Renal cortex interstitium (tissue), 11 donors: ENCODE results near the gene MYO3B. TPM values are rescaled to one million over a fixed set of nuclear protein-coding genes. Genes with fewer than 3 reads are reported as not detected.
"Not testable (repeated sequence)": the region's sequence is repeated elsewhere in the genome, so short reads cannot be mapped to it uniquely, and the experiment has no call there.

ENCODE experiments used
- DNase-seq, 11 donors: peaks; one replicate each; pipeline ENCODE4 v3.0.0-alpha.2; 2013; ENCODE audit warnings: low read depth in 9 of 11, low spot score in 4 of 11; ENCODE audit errors: extremely low read depth in 1 of 11
- polyA plus RNA-seq, 3 donors: library from polyadenylated mRNA; unstranded; fragments of 120-200 nt; gene quantifications; one replicate each; pipeline ENCODE4 v1.2.1, GENCODE V29; 2013; ENCODE audit not compliant: insufficient read length in 3 of 3

Gene MYO3B
- polyA plus RNA-seq, 3 donors, result 6.1 to 9.9 (median 6.6) TPM

DNA sequence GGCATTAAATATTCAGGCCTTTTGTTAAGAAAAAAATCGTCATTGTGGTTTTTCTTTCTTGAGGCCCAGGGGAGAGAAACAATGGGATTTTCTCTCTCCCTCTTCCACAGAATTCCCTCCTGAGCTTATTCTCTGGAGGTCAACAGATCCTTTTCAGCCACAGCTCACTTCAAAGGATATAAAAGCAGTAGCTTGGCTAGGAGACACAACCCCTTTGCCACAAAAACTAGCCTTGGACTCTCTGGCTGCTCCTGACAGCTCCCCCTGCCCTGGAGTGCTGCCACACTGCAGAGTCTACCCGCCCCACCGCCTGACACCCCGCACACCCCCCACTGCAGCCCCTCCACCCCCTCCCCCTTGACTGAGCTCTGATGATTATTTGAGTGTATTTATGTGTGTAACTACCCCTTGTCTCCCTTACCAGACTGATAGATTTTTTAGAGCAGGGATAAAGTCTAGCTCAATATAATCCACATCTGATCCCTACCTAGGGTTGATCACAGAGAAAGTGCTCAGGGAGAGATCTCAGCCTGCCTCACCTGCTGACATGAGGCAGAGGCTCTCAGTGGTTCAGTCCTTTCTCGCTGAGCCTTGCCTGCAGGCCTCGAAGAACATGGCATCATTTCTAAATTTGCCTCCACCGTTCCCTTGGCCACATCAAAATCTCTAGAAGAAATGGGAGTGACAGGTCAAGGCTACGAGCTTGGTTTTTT, 405.0 kb downstream of the MYO3B start:
- DNase-seq, result no peak

DNA sequence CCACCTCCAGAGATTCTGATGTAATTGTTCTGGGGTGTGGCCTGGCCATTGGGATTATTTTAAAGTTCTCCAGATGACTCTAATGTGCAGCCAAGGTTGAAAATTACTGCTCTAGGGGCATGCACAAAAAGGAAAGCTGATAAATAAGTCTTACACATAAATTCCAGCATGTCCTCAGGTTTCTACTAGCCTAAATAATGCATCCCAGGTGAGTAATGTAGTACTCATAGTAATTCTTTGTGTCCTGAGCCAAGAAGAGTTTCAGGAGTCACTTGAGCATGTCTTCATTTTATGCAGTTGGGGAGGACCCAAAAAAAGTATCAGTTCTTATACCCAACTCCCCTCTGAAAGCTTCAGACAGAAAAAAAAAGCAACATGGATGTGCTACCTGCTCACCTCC, 407.1 kb downstream of the MYO3B start:
- no peak for DNase-seq

DNA sequence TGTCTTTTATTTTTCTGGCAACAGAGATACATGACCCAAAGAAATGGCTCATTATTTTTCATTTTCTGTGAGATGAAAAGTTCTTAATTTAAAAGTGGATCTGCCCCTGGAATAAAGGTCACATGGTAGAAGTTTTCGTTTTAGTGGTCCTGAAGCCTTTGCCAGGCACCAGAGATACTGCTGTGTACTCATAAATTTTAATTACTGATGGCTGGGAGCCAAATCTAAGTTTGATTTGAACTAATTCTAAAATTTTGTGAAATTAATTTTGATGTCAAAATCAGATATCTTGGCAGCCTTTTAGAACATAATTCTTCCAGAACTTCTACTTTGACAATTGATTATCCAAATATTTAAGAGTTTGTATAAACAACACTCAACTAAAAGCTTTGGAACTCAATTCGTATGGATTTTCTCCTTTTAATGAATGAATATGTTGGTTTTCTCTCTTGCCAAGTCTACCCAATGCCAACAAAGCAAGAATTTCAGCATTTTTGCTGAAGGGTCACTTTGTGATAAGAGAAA, 408.7 kb downstream of the MYO3B start:
- DNase-seq, result no peak

DNA sequence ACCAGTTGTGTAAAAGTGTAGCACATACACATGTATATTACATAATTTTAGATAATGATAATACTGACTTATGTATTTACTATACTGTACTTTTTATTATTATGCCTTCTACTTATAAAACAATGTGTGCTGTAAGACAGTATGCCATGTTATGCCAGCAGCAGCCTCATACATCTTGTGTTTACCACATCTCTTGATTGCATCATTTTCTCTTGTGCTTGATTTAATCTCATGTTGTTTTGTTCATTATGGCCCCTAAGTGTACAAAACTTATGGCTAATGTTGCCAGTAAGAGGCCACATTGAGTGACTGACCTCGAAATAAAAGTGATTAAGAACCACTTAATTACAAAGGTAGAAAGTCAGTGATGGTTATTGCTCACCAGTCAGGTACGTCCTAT, 409.2 kb downstream of the MYO3B start:
- DNase-seq, result no peak

DNA sequence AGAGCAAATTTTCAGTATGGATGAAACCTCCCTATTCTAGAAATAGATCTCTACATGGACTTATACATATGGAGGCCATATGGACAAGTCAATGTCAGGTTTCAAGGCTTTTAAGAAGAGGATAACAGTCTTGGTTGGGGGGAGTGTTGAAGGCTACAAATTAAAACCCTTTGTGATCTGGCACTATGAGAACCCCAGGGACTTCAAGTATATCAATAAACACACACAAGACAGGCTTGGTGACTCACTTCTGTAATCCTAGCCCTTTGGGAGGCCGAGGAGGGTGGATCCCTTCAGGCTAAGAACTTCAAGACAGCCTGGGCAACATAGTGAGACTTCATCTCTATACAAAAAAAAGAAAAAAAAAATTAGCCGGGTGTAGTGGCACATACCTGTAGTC, 410.0 kb downstream of the MYO3B start:
- DNase-seq, result no peak

DNA sequence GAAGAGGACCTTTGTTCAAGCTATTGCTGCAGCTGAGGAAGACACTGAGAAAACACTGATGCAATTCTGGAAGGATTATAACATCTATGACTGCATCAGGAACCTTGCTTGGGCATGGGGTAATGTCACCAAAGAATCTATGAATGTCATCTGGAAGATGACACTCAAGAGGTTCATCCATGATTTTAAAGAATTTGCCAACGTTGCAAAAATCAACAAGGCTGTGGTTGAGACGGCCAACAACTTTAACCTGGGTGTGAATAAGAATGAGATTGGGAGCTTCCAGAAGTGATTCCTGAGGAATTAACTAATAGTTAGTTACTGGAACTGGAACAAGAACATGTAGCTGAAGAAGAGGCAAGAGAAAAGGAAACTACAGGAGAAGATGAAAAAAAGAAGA, 410.8 kb downstream of the MYO3B start:
- no peak for DNase-seq

DNA sequence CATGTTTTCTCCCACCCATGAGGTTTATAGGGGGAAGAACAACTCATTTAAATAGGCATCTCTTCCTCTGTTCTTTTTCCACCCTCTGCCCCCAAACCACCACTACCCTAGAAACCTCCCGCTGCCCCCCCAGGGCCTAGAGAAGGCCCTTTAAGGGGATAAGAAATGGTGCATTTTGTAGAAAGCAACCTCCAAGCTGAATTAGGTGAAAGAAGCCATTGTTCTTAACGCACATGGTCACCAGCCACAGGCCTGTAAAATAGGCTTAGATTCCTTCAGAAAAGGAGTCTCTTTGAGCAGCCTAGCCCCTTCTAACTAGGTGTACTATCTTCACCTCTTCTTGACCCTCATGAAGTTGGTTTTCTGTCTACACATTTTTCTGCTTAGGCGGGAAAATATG, 418.6 kb downstream of the MYO3B start:
- DNase-seq, result no peak

DNA sequence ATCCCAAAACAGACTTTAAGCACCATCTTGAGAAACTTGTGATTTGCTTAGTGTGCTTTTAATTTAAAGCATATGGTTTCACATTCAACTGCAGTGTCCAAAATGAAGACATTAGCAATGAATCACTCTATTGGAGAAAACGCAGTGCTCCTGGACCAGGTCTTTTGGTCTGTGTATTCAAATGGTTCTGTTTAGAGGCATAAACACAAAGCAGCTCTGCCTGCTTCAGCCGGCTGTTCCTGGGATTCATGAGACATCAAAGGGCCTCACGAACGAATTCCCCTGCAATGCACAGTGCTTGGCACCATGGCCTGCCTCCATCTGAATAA, 420.1 kb downstream of the MYO3B start:
- no peak for DNase-seq

DNA sequence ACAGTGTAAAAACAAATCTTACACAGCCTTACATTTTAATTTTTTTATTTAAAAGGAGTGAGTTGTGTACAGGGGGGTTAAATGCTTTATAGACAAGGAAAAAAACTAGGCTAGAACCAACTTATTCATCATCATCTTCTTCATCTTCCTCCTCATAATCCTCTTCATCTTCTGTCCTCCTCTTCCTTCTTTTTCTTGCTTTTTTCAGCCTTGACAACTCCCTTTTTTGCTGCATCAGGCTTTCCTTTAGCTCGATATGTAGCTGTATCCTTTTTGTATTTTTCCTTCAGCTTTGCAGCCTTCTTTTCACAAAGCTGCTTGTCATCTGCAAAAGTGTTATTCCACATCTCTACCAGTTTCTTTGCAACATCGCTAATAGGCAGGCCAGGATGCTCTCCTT, 423.5 kb downstream of the MYO3B start:
- no peak for DNase-seq

DNA sequence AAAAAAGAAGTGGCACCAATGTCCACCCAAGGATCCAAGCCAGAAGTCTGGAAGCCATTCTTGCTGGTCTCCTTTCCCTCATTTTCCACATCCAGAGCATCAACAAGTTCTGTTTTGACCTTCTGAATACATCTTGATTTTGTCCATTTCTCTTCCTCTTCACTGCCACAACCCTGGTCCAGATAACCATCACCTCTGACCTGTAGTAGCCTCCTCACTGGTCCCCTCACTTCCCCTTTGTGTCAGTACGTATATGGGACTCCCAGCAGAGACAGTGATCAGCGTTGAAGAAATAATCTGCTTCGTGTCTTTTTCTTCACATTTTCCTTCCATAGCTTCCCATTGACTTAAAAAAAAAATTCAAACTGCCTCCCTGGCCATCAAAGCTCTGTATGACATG, 427.9 kb downstream of the MYO3B start:
- DNase-seq, result no peak

DNA sequence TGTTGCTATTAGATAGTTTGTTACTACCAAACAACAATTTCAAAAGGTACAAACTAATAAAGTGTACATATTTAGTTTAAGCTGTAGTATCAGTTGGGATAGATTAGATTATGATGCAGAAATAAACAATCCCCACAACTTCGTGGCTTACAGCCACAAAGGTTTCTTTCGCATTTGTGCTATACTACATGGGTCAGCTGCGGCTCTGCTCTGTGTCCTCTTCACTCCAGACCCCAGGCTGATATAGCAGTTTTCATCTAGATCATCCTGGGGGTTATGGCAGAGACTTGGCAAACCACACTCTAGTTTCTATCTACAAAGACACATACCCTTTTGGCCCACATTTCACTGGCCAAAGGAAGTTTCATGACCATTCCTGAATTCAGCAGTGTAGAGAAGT, 429.2 kb downstream of the MYO3B start:
- no peak for DNase-seq

DNA sequence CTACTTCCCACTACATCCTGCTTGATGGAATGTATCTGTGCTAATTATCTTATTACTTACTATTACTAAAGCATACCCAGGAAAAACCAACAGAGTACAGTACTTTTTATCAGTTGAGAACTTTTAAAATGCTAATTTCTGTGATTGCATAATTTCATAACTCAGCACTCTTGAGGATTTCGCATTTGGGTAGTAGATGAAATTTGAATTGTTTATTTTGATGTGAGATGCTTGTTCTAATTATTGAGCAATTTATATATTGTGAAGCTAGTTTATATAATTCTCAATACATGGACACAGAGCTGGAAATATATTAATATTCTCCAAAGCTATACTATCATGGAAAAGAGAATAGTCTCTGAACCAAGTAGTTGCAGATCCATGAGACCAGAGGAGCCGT, 432.7 kb downstream of the MYO3B start:
- DNase-seq, result no peak

DNA sequence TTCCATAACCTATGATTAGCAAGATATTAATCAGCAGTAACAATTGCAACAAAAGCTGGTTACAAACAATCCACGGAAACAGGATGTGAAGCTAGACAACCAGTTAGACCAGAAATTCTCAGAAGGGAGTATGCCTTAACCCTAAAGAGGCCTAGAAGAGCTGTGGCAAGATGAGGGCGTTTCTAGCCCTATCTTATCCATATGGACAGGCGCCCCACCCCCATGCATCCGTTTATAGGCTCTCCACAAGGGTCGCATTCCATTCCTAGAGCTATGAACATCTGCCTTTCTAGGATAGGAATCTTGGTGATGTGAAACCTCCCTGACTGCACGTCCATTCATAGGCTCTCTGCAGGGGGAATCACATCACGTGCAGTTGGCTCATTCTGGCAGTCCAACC, 441.0 kb downstream of the MYO3B start:
- not testable (repeated sequence) for DNase-seq

DNA sequence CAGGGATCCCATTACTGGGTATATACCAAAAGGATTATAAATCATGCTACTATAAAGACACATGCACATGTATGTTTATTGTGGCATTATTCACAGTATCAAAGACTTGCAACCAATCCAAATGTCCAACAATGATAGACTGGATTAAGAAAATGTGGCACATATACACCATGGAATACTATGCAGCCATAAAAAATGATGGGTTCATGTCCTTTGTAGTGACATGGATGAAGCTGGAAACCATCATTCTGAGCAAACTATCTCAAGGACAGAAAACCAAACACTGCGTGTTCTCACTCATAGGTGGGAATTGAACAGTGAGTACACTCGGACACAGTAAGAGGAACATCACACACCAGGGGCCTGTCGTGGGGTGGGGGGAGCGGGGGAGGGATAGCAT, 457.1 kb downstream of the MYO3B start:
- not testable (repeated sequence) for DNase-seq

DNA sequence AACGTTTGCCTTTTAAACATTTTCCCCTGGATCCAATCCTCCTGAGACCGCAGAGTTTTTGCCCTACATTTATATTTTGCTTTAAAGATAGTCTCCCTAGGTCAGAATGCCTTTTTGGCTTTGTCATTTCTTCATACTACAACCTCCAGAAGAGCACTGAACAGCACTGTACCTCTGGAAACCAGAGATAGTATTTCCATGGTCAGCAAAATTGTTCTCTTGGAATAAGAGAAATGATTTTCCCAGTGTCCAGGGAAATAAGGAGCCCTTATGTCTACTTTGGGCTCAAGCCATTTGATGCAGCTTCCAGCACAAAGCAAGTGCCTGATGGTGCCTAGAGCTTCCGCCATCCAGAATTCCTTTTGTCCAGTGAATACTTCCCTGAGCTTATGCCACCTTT, 461.7 kb downstream of the MYO3B start:
- DNase-seq, result no peak

DNA sequence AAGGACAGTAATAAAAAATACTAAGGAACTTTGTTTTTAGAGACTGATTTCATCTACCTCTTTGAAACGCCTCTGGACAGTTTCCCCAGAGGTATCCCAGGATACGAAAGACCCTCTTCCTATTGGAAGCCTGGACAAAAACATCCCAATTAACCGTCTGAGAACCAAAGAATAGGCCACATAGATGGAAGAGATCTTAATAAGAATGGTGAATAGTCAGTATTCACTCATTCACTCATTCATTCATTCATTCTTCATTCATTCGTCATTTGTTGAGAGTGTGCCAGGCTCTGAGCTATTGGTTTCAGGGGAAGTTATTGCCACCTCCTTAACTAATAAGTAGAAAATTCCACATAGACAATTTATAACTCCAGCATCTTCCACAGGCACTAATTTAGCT, 464.0 kb downstream of the MYO3B start:
- no peak for DNase-seq

DNA sequence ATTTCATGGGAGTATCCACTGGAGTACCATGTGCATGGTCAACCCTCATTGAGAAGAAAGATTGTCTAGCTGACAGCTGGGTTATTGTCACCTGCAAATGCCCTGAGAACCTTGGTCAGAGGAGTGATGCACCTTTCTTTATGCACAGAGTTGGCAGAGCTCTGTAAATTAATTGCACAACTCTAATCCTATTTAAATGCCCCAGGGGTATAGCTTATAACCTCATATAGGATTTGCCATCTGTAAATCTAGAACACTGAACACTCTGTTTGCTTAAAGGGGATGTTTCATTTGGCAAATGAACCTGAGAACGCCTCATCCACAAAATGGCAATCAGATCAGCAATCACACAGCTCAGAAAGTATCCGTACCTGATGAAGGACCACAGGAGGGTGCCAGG, 465.4 kb downstream of the MYO3B start:
- no peak for DNase-seq

DNA sequence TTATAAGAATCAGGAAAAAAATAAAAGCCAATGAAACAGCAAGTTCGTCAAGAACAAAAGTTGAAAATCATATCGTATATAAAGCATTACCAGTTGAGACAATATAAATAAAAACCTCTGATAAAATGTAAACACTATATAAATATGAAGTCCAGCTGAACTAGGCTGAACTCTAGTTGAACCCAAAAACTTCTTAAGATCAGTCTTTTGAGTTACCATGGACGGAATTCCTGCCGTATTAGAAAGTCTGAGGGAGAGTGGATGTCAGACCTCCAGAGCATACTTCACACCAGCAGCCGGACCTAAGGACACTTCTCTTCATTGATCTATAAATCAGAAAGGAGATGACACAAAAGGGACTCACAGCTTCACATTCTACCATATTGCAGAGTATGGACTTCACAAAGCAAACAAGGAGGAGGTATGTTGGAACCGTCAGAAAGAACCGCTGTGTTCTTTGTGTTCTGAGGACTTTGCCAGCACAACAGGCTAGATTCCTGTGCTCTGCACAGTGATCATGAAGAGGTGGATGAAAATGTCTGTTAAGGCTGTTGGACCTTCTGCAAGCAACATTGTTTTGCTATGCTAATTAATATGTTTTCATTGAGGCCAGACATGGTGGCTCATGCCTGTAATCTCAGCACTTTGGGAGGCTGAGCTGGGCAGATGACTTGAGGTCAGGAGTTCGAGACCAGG, 469.9 kb downstream of the MYO3B start:
- peak in 3 of 11 donors; percentile 22 to 36 (median 29) for DNase-seq

DNA sequence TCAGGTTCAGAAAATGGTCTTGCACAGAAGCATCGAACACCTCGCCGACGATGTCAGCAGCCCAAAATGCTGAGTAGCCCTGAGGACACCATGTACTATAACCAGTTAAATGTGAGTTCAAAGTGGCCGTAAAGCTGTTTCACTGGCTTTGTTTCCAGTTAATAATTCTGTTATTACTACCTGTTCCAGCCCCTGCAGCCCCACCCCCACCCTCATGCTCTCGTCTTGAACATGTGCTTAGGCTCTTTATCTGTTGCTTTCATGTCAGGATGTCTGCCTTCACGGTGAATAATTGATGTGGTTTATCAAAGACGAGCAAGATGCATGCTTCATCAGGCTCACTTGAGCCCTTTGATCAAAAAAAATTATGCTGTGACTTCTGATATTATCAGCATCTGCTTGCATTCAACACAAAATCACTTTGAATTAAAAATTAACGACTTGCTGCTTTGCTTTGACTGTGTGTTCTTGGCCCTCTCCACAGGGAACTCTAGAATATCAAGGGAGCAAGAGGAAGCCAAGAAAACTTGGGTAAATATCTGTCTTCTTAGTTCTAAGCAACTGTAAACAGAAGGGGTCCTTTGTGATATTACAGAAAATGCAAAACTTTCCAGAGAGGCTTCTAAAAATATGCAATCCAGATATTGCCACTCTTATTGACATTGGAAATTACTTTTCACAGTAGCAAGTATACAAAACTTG, 473.8 kb downstream of the MYO3B start:
- no peak for DNase-seq
